GM12872 (cell line): ENCODE measurements around the gene QDPR.

Experiments used
- CTCF ChIP-seq: IDR thresholded peaks from 3 replicates; pipeline ENCODE4 v1.5.1; 2011; ENCODE audit warnings: low read depth, mild to moderate bottlenecking, low read length, moderate library complexity; ENCODE audit not compliant: insufficient read depth

The QDPR gene

GRCh38 chr4:17469931-17470674, 41.8 kb downstream of the QDPR start:
- TF ChIP-seq CTCF, result no peak

- TF ChIP-seq CTCF, result peak; percentile 50; the same call in 2 of the 3 replicates
These were observed 43.2 kb downstream of the QDPR start for GRCh38 chr4:17468619-17469221.

GRCh38 chr4:17463606-17464005, 48.3 kb downstream of the QDPR start:
- no peak for TF ChIP-seq CTCF

GRCh38 chr4:17450269-17450804, 61.6 kb downstream of the QDPR start:
- TF ChIP-seq CTCF, result no peak

- no peak for TF ChIP-seq CTCF
These were observed 63.2 kb downstream of the QDPR start for GRCh38 chr4:17448689-17449088.

GRCh38 chr4:17447675-17448298, 64.1 kb downstream of the QDPR start:
- TF ChIP-seq CTCF, result peak; percentile 75

- TF ChIP-seq CTCF, result no peak
These were observed 64.8 kb downstream of the QDPR start for GRCh38 chr4:17447056-17447455.
